ENCODE measurements around the gene SCAMP4.
A peak's percentile ranks its signal among the peaks of the same experiment; 100 is the strongest.

Gene SCAMP4

DNA sequence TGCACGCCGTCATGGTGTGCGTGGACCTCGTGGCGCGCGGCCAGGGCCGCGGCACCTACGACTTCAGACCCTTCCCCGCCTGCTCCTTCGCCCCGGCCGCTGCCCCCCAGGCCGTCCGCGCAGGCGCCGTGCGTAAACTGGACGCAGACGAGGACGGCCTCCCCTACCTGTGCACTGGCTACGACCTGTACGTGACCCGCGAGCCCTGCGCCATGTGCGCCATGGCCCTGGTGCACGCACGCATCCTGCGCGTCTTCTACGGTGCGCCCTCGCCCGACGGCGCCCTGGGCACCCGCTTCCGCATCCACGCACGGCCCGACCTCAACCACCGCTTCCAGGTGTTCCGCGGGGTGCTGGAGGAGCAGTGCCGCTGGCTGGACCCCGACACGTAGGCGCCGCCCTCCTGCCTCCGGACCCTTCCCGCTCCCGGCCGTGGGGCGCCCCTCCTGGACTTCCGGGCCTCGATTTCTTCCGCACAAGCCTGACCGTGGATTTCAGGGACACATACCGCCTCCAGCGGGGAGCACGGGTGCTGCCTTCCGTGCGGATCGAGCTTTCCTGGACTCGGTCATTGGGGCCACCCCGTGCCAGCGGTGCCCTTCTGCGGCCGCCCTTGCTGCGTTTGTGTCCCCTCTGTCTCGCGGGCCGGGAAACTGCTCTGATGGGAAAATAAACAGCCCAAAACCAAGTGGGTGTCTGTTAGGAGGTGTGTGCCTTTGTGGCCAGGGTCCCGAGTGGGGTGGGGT lies 7.7 kb downstream of the SCAMP4 start:
- no peak for DNase-seq (ENCODE audit: low read depth in 2 of 3, low spot score in 1 of 3)

DNA sequence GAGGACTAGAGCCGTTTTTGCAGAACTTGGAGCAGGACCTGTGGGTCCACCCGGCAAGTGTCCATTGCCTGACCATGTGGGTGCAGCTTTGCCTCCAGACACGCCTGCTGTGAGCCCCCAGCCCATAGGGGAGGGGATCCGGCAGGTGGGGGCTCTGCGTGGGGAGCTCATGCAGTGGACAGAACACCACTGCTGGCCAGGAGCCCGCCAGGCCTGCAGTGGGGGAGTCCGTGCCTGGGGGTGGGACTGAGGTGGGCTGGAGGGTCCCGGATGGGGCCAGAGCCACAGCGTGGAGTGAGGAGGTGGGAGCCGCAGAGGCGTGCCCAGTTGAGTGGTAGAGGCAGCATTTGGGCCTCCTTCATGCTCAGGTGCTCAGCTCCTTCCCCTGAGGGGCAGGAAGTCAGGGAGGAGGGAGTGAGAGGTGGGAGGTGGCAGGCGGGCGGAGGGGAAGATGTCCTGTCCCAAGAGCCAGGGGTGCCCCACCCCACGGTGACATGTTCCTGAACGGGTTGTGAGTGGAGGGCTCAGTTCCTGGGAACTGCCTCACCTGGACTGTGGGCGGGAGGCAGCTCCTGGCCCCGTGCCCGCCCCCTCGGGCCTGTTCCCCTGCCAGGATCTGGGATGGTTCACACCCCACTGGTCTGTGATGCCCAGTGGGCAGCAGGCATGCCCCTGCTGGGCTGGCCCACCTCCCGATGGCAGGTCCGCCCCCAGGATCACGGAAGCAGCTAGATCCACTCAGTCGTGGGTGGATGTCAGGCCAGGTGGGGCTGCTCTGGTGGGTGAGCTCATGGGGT lies 8.8 kb downstream of the SCAMP4 start:
- DNase-seq (ENCODE audit: low read depth in 2 of 3, low spot score in 1 of 3): no peak

DNA sequence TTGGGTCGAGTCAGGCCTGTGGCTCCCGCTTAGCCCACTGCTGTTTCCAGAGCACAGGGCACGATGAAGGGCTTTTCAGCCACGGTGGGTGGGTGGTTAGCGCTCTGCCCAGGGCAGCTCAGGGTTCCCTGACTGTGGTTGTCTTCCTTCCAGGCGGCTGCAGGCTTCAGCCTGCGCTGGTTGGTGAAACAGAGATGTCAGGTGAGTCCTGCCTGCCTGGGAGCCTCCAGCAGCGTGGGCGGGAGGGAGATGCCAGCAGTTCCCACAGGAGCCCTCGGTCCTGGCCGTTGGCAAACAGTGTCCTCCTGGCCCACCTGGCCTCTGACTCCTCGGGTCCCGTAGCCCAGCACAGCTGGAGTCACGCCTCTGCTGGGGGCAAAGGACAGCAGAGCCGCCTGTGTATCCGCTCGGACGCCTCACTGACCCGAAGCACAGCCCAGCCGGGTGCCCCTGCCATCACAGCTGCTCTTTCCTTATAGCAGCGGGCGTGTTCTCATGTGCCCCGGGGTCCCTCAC lies 9.7 kb downstream of the SCAMP4 start:
- DNase-seq (ENCODE audit: low read depth in 2 of 3, low spot score in 1 of 3): no peak

DNA sequence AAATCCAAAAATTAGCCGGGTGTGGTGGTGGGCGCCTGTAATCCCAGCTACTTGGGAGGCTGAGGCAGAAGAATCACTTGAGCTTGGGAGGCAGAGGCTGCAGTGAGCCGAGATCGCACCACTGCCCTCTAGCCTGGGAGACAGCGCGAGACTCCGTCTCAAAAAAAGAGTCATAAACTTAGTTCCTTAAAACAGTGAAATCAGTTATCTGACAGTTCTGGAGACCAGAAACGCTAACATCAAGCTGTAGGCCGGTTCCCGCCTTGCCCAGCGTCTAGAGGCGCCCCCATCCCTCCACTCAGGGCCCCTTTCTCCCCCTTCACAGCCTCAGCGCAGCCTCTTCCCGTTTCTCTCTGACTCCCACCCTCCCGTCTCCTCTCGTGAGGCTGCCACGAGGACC lies 11.9 kb downstream of the SCAMP4 start:
- DNase-seq (ENCODE audit: low read depth in 2 of 3, low spot score in 1 of 3): no peak

DNA sequence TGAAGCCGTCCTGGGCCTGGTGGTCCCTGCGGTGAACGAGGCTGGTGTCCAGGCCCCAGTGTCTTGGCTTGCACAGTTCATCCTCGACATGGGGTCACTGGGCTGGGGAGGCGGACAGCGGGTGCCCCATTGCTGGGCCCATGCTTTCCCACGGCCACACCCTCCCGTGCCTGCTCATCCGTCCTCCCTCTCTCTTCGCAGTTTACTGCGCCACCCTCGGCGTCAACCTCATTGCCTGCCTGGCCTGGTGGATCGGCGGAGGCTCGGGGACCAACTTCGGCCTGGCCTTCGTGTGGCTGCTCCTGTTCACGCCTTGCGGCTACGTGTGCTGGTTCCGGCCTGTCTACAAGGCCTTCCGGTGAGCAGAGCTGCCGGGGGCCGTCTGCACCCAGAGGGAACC lies 12.7 kb downstream of the SCAMP4 start:
- no peak for DNase-seq (ENCODE audit: low read depth in 2 of 3, low spot score in 1 of 3)

DNA sequence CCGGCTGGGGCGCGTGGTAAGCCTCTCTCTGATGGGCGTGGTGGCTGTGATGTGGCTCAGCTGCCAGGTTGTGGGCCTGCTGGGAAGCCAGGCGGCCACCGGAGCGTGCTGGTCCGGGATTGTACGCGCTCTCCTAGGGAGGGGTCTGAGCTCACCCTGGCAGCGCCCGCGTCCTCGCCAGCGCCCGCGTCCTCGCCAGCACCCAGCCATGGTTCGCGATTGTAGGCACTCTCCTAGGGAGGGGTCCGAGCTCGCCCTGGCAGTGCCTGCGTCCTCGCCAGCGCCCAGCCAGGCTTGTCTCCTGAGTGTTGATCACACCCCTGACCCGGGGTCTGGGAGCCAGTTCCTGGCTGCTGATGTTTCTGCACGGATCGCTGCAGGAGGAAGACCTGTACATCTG lies 13.8 kb downstream of the SCAMP4 start:
- DNase-seq (ENCODE audit: low read depth in 2 of 3, low spot score in 1 of 3): no peak

DNA sequence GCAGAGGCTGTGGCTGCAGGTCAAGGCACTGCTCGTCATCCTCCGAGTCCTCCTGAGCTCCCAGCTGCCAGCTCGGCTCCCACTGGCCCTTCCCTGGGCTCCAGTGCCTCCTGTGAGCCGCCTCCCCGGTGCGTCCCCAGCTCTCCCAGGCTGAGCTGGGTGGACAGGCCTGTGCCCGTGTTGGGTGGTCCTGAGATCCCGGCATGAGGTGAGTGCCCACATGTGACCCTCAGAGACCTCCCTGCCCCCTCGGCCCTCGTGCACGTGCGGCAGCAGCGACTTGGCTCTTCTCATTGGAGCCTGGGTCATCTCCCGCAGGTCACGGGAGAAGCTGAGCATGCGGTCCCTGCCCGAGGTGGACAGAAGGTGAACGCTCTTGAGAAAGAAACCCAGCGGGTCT lies 15.4 kb downstream of the SCAMP4 start:
- DNase-seq (ENCODE audit: low read depth in 2 of 3, low spot score in 1 of 3): no peak

DNA sequence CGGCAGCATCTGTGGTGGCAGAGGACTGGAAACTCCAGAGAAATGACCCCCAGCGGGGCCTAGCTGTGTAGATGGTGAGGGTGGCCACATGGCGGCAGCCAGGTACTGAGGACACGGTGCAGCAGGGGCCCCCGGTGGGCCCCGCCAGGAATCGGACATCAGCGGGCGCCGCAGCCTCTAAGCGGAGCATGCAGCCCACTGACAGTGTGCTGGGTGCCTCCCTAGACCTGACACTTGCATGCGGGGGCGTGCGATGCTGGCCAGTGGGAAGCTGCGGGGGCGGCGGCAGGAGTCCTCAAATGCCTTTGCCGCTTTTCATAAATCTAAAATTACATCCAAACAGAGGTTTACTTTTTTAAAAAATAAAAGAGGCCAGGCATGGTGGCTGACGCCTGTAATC lies 16.1 kb downstream of the SCAMP4 start:
- no peak for DNase-seq (ENCODE audit: low read depth in 2 of 3, low spot score in 1 of 3)

DNA sequence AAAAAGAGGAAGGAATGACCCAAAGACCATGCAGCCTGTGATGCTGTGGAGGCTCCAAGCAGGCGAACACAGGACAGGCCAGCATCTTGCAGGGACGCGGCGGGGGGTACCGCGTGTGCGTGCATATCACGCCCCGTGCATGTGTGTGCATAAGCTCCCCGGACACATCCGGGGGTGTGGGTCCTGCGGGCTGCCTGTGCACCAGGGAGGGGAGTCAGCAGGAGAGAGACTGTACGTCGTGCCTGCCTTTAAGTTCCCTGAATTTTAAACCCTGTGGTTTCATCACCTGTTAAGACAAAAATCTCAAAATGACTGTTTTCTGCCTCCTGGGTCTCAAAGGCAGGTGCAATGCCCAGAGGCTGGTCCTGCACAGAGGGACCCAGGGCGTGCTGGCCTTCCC lies 16.6 kb downstream of the SCAMP4 start:
- no peak for DNase-seq (ENCODE audit: low read depth in 2 of 3, low spot score in 1 of 3)

DNA sequence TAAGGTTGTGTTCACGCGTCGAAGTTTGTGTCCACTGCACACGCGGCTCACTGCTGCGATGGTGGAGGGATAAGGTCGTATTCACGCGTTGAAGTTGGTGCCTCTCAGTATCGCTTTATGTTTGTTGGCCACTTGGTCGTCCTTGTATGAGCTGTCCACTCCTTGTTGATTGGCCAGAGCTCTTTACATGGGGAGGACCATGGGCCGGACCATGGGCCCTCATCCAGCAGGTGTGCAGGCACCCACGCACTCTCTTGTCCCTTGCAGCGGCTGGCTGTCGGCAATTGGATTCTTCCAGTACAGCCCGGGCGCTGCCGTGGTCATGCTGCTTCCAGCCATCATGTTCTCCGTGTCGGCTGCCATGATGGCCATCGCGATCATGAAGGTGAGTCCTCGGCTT lies 17.6 kb downstream of the SCAMP4 start:
- DNase-seq (ENCODE audit: low read depth in 2 of 3, low spot score in 1 of 3): no peak

DNA sequence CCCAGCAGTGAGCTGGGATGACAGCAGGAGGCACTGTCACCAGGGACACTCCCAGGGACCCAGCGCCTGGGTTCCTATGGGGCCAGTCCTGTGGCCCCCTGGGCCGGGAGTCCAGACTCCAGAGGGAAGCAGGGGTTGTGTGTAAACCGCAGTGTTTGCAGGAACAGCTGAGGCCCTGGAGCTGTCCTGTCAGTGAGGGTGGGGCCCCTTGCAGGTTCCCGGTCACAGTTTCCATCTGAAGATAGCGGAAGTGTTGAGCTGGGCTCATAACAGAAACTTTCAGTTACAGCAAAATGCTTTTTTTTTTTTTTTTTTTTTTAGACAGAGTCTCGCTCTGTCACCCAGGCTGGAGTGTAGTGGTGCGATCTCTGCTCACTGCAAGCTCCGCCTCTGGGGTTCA lies 18.1 kb downstream of the SCAMP4 start:
- no peak for DNase-seq (ENCODE audit: low read depth in 2 of 3, low spot score in 1 of 3)

DNA sequence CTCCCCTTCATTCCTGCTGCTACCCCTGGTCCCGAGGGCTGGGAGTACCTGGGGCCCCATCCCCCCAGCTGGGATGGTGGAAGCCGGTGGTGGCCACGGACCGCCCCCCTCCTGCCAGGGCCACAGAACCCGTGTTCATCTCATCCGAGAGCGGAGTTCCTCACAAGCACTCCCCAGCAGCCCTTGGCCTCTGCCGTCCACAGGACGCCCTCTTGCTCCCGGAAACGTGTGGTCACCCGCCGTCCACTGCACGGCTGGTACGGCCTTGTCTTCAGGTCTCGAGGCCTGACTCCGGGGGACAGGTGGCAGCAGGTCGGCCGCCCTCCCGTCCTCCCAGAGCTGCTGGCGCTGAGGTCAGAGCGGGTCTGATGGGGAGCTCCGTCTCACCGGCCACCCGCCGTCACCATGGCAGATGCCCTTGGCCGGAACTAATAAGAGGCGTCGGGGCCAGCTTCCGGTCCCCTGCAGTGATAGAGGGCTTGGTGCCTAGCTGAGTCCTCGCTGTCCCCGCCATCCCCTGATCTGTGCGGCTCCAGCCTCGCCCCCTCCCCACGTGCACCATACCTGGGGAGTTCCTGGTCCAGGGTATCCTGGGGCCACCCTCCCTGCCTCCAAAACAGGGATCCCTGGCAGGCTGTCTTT lies 19.2 kb downstream of the SCAMP4 start:
- DNase-seq (ENCODE audit: low read depth in 2 of 3, low spot score in 1 of 3): no peak

DNA sequence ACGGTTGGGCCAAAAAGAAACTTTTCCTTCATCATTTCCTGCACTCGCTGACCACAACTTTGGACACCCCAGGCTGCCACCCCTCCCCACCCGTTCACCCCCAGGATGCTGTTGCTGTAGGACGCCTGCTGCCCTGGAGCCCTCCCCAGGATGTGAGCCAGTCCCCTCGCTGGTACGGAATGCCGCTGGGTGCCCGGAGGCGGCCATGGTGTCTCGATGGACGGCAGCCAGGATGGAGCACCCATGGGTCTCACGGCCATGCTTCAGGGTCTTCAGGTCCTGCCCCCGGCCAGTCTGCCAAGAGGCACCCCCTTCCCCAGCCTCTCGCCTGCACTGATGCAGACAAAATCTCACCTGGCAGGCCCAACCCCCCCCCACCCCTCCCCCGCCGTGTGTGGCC lies 20.3 kb downstream of the SCAMP4 start:
- DNase-seq (ENCODE audit: low read depth in 2 of 3, low spot score in 1 of 3): no peak

DNA sequence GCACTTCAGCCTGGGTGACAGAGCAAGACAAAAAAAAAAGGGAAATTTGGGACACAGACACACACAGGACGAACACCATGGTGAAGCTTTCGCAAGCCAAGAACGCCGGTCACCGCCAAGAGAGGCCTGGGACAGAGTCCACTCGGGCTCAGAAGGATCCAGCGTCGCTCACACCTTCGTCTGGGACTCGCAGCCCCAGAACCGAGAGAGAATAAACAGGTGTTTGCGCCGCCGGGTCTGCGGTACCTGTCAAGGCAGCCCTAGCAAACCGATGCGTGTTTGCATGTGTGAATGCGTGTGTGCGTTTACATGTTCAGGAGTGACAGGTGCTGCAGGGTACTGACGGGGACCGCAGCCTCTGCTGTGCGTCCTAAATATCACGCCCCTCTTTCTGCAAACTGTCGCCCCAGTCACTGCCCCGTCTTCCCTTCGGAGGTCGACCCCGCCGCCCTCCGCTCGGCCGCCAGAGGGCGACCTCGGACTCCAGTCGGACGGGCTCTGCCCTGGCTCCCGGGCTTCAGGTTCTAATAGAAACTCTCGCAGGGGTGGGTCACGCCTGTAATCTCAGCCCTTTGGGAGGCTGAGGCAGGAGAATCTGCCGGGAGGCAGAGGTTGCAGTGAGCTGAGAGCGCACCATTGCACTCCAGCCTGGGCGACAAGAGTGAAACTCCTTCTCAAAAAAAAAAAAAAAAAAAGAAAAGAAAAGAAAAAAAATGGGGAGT lies 24.0 kb downstream of the SCAMP4 start:
- peak; percentile 54 to 88 (median 76) for DNase-seq (ENCODE audit: low read depth in 2 of 3, low spot score in 1 of 3)

DNA sequence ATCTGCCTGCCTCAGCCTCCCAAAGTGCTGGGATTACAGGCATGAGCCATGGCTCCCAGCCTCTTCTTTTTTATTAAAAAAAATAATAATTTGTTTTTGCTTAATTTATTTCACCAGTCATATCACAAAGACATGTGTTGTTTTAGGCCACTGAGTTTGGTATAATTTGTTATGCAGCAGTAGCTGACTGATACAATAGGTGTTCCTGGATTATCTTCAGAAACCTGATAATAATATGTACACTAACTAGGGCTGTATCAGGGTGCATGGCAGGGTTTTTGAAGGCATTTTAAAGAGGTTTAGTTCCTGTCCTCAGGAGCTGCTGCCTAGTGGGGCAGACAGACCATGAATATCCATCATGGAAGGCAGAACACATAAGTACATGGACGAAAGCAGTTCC lies 26.2 kb downstream of the SCAMP4 start:
- no peak for DNase-seq (ENCODE audit: low read depth in 2 of 3, low spot score in 1 of 3)

DNA sequence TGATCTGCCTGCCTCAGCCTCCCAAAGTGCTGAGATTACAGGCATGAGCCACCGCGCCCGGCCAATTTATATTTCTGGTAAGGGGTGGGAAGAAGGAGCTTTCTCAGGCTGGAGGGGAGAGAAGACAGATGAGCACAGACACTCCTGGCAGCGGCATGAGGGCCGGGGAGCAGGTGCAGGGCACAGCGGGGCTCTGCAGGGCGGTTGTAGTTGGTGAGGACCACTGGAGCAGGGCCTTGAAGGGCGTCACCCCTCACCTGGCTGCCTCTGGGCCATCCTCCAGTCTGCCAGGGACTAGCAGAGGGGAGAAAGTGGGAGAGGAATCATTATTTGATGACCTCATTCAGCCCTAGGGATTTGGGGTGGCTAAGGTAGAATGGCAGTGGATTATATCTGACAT lies 27.2 kb downstream of the SCAMP4 start:
- DNase-seq (ENCODE audit: low read depth in 2 of 3, low spot score in 1 of 3): no peak

DNA sequence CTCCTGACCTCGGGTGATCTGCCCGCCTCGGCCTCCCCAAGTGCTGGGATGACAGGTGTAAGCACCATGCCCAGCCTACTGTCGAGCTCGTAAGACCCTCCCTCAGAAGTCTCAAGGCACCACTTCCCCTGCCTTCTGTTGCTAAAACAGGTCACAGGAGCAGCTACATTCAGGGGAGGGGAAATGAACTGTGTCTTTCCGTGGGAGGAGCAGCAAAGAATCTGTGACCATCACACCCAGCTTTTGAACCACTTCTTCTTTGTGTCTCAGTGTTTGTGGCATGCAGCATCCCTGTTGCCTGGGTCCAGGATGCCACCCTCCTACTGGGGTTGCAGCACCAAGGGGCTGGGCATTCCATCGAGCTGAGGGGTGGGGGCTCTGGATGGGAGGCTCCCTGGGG lies 28.0 kb downstream of the SCAMP4 start:
- DNase-seq (ENCODE audit: low read depth in 2 of 3, low spot score in 1 of 3): no peak

DNA sequence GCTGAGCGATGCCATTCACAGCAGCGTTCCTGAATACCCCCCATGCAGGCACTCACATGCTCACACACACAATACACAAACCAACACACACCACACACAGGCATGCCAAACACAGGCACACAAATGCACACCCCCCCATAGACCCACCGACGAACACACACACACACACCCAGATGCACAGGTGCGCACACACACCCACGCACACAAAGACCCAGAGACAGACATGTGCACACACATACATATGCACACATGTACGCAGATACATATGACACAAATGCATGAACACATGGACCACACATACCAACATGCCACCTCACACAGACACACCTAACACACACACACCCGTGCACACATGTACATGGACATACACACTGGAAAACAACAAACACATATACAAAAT lies 28.7 kb downstream of the SCAMP4 start:
- no peak for DNase-seq (ENCODE audit: low read depth in 2 of 3, low spot score in 1 of 3)

DNA sequence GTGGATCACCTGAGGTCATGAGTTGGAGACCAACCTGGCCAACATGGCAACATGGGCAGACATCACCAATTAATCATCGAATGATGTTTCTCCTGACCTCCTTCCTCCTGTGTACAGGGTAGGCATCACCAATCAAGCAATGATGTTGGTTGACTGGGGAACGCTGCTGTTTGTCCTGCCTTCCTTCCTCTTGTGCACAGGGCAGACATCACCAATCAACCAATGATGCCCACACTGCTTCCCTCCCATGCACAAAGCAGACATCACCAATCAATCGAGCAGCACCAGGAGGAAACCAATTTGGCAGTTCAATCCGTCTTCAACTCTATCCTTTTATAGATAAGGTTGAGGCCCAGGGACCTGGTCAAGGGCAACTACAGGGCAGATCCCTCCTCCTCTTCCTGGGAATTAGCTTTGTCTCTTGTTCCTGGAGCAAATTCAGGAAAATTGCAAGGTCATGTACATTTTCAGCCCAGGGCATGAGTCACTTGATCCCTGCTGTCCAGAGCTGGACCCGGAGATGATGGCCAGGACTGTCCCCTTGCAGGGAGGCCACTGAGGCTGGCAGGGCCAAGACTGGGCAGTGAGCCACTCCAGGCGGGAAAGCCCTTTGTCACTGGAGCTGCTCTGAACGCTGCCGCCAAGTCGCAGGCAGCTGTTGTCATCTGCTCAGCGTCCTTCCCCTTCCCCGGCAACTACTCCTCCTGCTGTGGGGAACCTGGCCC lies 30.4 kb downstream of the SCAMP4 start:
- DNase-seq (ENCODE audit: low read depth in 2 of 3, low spot score in 1 of 3): no peak

DNA sequence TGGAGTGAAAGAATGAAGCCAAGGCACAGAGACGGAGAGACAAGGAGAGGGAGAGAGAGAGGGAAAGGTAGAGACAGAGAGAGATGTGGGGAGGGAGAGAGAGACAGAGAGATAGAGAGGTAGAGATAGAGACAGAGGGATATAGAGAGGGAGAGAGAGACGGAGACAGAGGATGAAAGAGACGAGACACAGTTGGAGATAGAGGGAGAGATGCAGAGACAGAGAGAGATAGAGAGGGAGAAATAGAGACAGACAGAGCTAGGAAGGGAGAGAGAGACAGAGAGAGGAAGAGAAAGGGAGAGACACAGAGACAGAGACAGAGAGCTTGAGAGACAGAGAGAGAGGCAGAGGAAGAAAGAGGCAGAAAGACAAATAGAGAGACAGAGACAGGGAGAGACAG lies 31.2 kb downstream of the SCAMP4 start:
- no peak for DNase-seq (ENCODE audit: low read depth in 2 of 3, low spot score in 1 of 3)
